GM10266 (cell line): ENCODE data around the gene RNF17.
A peak's percentile ranks its signal among the peaks of the same experiment; 100 is the strongest.
"Not testable (repeated sequence)": the region's sequence is repeated elsewhere in the genome, so short reads cannot be mapped to it uniquely, and the experiment has no call there.

Experiments
- DNase-seq: peaks from one replicate; pipeline ENCODE4 v3.0.0; 2012; ENCODE audit errors: extremely low spot score
- TF ChIP-seq, protein P1 (sequence below): IDR thresholded peaks from 2 replicates; pipeline ENCODE4 v1.5.1; 2012; ENCODE audit warnings: mild to moderate bottlenecking, low read depth; ENCODE audit not compliant: control insufficient read depth, insufficient read depth; ENCODE audit errors: missing control alignments

The RNF17 gene

DNA sequence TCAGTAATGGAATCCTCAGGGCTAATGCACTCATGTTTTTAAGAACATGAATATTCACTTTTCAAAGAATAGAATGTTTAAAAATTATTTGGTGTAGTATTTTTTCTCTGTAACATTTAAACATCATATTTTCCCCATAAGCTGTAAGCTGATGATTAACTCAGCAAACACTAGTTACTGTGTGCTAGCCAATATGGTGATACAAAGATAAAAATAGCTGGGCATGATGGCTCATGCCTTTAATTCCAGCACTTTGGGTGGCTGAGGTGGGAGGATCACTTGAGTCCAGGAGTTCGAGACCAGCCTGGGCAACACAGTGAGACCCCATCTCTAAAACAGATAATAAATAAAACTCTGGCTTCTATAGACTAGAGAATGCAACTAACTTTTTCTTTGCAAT lies 13.2 kb downstream of the RNF17 start:
- TF ChIP-seq, protein P1, sequence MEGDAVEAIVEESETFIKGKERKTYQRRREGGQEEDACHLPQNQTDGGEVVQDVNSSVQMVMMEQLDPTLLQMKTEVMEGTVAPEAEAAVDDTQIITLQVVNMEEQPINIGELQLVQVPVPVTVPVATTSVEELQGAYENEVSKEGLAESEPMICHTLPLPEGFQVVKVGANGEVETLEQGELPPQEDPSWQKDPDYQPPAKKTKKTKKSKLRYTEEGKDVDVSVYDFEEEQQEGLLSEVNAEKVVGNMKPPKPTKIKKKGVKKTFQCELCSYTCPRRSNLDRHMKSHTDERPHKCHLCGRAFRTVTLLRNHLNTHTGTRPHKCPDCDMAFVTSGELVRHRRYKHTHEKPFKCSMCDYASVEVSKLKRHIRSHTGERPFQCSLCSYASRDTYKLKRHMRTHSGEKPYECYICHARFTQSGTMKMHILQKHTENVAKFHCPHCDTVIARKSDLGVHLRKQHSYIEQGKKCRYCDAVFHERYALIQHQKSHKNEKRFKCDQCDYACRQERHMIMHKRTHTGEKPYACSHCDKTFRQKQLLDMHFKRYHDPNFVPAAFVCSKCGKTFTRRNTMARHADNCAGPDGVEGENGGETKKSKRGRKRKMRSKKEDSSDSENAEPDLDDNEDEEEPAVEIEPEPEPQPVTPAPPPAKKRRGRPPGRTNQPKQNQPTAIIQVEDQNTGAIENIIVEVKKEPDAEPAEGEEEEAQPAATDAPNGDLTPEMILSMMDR: no peak
- no peak for DNase-seq

DNA sequence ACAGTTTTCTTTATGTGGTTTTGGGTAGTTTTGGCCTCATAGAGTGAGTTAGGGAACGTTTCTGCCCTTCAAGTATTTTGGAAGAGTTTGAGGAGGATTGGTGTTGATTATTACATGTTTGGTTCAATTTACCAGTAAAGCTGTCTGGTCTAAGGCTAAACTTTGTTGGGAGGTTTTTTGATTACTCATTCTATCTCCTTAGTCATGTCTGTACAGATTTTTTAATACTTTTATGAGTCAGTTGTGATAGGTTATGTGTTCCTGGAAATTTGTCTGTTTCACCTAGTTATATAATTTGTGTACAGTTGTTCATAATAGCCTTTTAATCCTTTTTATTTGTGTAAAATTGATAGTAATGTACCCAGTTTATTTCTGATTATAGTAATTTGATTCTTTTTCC lies 20.4 kb downstream of the RNF17 start:
- no peak for DNase-seq
- TF ChIP-seq, protein P1: no peak

DNA sequence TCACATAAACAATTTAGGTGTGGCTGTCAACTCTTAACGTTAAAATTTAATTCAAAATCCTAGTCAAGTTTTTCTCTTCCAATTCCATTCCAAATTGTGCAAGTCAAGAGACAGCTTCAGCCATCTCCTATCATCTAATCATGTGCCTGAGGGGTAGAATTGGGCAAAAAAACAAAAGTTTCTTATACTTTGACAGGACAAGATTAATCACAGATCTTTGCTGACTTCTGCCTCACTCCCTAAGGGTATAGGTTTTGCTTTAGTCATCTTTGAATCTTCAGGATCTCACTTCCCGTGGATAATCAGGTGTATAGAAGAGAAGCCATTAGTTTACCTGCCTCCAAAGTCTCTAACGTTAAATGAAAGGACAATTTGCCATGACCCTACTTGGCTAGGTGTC lies 24.6 kb downstream of the RNF17 start:
- TF ChIP-seq, protein P1: no peak
- no peak for DNase-seq

DNA sequence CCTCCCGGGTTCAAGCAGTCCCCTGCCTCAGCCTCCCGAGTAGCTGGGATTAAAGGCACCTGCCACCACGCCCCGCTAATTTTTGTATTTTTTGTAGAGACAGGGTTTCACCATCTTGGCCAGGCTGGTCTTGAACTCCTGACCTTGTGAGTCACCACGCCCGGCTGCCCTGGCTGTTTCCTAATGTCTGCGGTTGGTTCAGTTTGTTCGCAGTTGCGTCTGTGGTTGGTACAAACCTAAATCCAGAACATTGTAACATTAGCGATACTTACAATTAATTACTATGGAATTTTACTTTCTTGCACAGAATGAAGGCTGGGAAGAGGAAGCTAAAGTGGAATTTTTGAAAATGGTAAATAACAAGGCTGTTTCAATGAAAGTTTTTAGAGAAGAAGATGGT lies 38.1 kb downstream of the RNF17 start:
- no peak for DNase-seq
- TF ChIP-seq, protein P1: no peak

DNA sequence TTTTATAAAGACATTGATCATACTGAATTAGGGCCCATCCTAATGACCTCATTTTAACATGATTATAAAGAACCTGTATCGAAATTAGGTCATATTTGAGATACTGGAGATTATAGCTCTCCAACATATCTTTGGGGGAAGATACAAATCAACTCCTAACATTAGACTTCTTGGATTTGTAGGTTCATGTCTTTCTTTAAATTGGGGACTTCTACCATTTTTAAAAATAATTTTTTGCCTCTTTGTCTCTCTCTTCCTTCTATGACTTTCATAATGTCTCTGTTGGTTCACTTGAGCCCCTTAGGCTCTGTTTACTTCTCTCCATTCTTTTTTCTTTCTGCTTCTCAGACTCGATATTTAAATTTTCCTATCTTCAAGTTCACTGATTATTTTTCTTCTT lies 57.2 kb downstream of the RNF17 start:
- no peak for DNase-seq
- TF ChIP-seq, protein P1: no peak

DNA sequence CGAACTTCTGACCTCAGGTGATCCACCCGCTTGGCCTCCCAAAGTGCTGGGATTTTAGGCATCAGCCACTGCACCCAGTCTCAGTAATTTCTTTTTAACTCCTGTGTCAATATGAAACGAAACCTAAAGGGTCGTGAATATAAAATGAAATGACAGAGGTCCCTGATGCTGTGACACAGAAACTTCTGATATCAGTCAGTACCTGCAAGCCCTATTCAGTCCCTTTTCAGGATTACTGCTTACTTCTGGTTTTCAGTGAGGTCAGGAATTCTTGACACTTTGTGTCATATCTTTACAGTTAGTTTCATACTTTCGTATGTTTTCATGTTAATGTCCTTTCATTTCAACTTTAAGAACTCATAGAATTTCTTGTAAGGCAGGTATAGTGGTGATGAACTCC lies 58.7 kb downstream of the RNF17 start:
- TF ChIP-seq, protein P1: no peak
- DNase-seq: peak; percentile 21

DNA sequence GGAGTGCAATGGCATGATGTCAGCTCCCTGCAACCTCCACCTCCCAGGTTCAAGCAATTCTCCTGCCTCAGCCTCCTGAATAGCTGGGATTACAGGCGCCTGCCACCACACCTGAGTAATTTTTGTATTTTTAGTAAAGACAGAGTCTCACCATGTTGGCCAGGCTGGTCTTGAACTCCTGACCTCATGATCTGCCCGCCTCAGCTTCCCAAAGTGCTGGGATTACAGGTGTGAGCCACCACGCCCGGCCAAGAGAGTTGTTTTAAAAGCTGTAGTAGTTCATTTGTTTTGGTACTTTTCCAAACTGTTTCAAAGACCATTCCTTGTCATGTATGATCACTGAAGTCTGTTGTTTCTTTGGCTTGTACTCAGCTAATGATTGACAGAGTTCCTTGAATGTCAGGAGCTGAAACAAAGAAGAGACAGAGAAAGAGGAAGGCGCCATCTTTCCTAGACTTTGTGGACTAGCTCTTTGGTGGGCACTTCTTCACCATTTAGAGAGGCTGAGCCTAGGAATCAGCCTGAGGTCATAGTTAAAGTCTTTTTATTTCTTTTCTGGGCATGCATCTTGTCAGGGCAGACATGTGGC lies 59.2 kb downstream of the RNF17 start:
- DNase-seq: not testable (repeated sequence)

DNA sequence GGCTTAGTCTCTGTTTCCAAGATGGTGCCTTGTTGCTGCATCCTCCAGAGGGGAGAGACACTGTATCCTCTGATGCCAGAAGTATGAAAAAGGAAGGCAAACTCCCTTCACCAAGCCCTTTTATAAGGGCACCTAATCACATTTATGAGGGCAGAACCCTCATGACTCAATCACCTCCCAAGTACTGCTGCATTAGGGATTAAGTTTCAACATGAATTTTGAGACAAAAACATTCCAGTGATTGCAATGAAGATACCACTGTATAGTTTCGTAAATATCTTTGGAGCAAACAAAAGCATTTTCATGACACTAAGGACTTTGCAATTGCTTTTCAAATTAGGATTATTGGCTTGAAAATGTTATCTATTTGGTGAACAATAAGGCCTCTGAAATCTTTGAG lies 63.8 kb downstream of the RNF17 start:
- TF ChIP-seq, protein P1: no peak

More for the DNA sequence above, 63.8 kb downstream of the RNF17 start:
- no peak for DNase-seq
